D721Med (cell line): ENCODE data around the gene OR52K2.
"Not testable (repeated sequence)": the region's sequence is repeated elsewhere in the genome, so short reads cannot be mapped to it uniquely, and the experiment has no call there.

Experiments
- DNase-seq: peaks from one replicate; pipeline ENCODE4 v3.0.0; 2011; ENCODE audit warnings: low spot score; ENCODE audit not compliant: insufficient read length
- FAIRE-seq: peaks from 2 replicates; lab custom pipeline; 2011; peaks lifted over from hg19 to GRCh38; lab: Jason Lieb, UNC
- CTCF ChIP-seq: IDR thresholded peaks from 2 replicates; pipeline ENCODE4 v1.5.1; 2012; ENCODE audit warnings: mild to moderate bottlenecking, control low read depth; ENCODE audit not compliant: insufficient read depth; ENCODE audit errors: missing control alignments

Gene OR52K2

GRCh38 chr11:4480577-4481239 is 31.6 kb downstream of the OR52K2 start:
- FAIRE-seq, result no peak
- DNase-seq, result no peak
- no peak for TF ChIP-seq CTCF

GRCh38 chr11:4481240-4481582 is 32.1 kb downstream of the OR52K2 start:
- no peak for DNase-seq
- TF ChIP-seq CTCF, result no peak
- FAIRE-seq, result no peak

GRCh38 chr11:4482445-4482844 is 33.4 kb downstream of the OR52K2 start, which contains the start of gene OR52K1:
OR52K1 (plus strand) TSS chr11:4482646; CDS start chr11:4488901, 6,255 bp downstream.
- DNase-seq (no peak), FAIRE-seq (no peak)
- no peak for TF ChIP-seq CTCF

- no peak for TF ChIP-seq CTCF
- no peak for FAIRE-seq
Measured at GRCh38 chr11:4484310-4484709, 35.2 kb downstream of the OR52K2 start.

GRCh38 chr11:4491405-4491804 is 42.3 kb downstream of the OR52K2 start:
- not testable (repeated sequence) for FAIRE-seq

More at GRCh38 chr11:4484310-4484709, 35.2 kb downstream of the OR52K2 start:
- no peak for DNase-seq

GRCh38 chr11:4491878-4492606 is 42.9 kb downstream of the OR52K2 start:
- no peak for DNase-seq
- FAIRE-seq, result no peak
- TF ChIP-seq CTCF, result no peak

More at GRCh38 chr11:4491405-4491804, 42.3 kb downstream of the OR52K2 start:
- not testable (repeated sequence) for DNase-seq

- TF ChIP-seq CTCF, result no peak
- FAIRE-seq, result no peak
- DNase-seq, result no peak
Measured at GRCh38 chr11:4493480-4493818, 44.4 kb downstream of the OR52K2 start.
